ENCODE data around the gene RBM19. TPM values are rescaled to one million over a fixed set of nuclear protein-coding genes. Genes with fewer than 3 reads are reported as not detected.
"Not testable (repeated sequence)": the region's sequence is repeated elsewhere in the genome, so short reads cannot be mapped to it uniquely, and the experiment has no call there.

The RBM19 gene
- total RNA-seq, 1 experiment from 2014 or later = 29.2 TPM

DNA sequence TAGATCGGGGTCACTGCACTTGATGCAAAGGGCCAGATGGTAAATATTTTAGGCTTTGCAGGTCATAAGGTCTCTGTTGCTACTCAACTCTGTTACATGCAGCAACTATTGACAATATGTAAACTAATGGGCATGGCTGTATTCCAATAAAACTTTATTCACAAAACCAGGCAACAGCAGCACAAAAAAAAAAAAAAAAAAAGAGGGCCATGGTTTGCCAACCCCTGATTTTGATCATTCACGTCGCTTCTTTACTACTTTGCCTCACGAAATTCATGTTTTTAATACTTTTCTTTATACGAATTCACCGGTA lies 152.9 kb downstream of the RBM19 start:
- BruUV-seq (replicated peaks) = no TSS peak
- Mint-ChIP-seq H3K27ac (ENCODE audit: low read depth, unreplicated experiment) (no peak overlapping the region), H3K9me3 (ENCODE audit: unreplicated experiment) (no peaks in the 10 kb centered on the region), H3K36me3 (ENCODE audit: insufficient read depth, unreplicated experiment) (peaks cover 6% of the 10 kb centered on the region), H3K4me1 (ENCODE audit: insufficient read depth, unreplicated experiment) (no peaks in the 10 kb centered on the region), H3K4me3 (ENCODE audit: unreplicated experiment) (no peak overlapping the region), H3K27me3 (ENCODE audit: insufficient read depth, unreplicated experiment) (no peaks in the 10 kb centered on the region)
- POLR2A ChIA-PET = no interaction called here
- CTCF ChIA-PET = no interaction called here
- intact Hi-C loops (cut with micrococcal nuclease) = no loop called here
- DNase-seq (ENCODE audit: unreplicated experiment) = no peak
- TF ChIP-seq, protein P1, sequence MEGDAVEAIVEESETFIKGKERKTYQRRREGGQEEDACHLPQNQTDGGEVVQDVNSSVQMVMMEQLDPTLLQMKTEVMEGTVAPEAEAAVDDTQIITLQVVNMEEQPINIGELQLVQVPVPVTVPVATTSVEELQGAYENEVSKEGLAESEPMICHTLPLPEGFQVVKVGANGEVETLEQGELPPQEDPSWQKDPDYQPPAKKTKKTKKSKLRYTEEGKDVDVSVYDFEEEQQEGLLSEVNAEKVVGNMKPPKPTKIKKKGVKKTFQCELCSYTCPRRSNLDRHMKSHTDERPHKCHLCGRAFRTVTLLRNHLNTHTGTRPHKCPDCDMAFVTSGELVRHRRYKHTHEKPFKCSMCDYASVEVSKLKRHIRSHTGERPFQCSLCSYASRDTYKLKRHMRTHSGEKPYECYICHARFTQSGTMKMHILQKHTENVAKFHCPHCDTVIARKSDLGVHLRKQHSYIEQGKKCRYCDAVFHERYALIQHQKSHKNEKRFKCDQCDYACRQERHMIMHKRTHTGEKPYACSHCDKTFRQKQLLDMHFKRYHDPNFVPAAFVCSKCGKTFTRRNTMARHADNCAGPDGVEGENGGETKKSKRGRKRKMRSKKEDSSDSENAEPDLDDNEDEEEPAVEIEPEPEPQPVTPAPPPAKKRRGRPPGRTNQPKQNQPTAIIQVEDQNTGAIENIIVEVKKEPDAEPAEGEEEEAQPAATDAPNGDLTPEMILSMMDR (IDR thresholded peaks at IDR 0.05; ENCODE audit: unreplicated experiment) = no peak

DNA sequence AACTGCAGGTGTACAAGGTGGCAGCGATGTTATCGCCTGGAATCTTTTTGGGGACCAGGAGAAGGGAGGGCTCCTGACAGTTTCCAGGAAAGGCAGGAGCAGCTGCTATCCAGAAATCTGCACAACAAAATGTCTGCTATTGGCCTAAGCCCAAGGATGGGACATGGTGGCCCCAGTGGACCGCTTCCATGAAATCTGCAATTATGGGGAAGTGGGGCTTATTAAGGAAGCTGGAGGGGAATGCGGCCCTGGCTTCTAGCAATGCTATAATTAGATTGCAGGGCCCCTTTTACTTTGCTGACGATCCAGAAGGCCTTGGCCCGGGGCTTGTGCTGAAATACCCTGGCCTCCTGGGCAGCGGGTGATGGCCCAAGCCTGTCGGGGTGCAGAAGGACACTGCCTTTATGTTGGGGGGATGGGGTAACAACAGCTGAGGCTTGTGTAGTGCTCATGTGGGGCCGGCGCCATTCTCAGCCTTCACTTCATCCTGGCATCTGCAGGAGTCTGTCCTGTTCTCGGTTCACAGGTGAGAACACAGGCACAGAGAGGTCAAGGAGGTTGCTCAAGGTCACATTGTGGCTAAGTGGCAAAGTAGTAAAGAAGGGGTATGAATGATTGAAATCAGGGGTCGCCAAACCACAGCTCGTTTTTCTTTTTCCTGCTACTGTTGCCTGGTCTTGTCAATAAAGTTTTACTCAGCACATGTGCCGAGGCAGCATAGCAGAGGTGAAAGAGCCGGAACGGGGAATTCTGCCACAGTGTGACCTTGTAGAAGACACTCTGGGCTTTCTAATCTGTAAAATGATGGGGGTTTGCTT lies 153.5 kb downstream of the RBM19 start:
- POLR2A ChIA-PET = no interaction called here
- no TSS peak for BruUV-seq (replicated peaks)
- TF ChIP-seq, protein P1 (IDR thresholded peaks at IDR 0.05; ENCODE audit: unreplicated experiment) = no peak
- Mint-ChIP-seq H3K36me3 (ENCODE audit: insufficient read depth, unreplicated experiment) (peaks cover 6% of the 10 kb centered on the region), H3K4me1 (ENCODE audit: insufficient read depth, unreplicated experiment) (no peaks in the 10 kb centered on the region), H3K27ac (ENCODE audit: low read depth, unreplicated experiment) (no peak overlapping the region), H3K9me3 (ENCODE audit: unreplicated experiment) (no peaks in the 10 kb centered on the region), H3K27me3 (ENCODE audit: insufficient read depth, unreplicated experiment) (no peaks in the 10 kb centered on the region), H3K4me3 (ENCODE audit: unreplicated experiment) (no peak overlapping the region)
- DNase-seq (ENCODE audit: unreplicated experiment) = no peak
- intact Hi-C loops (cut with micrococcal nuclease) = no loop called here
- CTCF ChIA-PET = no interaction called here

DNA sequence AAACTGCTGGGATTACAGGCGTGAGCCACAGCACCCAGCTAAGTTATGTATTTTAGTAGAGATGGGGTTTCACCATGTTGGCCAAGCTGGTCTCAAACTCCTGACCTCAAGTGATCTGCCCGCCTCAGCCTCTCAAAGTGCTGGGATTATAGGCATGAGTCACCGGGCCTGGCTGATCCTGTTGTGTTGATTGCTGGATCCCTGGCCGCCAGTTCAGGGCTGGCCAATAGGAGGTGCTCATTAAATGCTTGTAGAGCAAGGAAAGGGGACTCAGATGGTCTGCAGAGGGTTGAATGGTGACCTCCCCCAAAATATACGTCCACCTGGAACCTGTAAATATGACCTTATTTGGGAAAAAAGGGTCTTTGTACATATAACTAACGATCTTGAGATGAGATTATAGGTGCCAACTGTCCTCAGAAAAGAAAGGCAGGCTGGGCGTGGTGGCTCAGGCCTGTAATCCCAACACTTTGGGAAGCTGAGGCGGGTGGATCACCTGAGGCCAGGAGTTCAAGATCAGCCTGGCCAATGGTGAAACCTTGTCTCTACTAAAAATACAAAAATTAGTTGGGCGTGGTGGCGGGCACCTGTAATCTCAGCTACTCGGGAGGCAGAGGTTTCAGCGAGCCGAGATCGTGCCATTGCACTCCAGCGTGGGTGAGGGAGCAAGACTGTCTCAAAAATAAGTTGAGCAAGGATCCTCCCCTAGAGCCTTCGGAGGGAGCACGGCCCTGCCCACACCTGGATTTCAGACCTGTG lies 156.5 kb downstream of the RBM19 start:
- DNase-seq (ENCODE audit: unreplicated experiment); H3K4me3 Mint-ChIP-seq (ENCODE audit: unreplicated experiment); H3K4me1 Mint-ChIP-seq (ENCODE audit: insufficient read depth, unreplicated experiment); intact Hi-C loops (cut with micrococcal nuclease); H3K36me3 Mint-ChIP-seq (ENCODE audit: insufficient read depth, unreplicated experiment); H3K27me3 Mint-ChIP-seq (ENCODE audit: insufficient read depth, unreplicated experiment); CTCF ChIA-PET; H3K9me3 Mint-ChIP-seq (ENCODE audit: unreplicated experiment); BruUV-seq (replicated peaks); H3K27ac Mint-ChIP-seq (ENCODE audit: low read depth, unreplicated experiment): not testable (repeated sequence)
- POLR2A ChIA-PET = interaction anchor here (0.6 kb wide), 1 partner anchor 52 kb away, joined by 3 read pairs; no protein-coding TSS in a partner anchor

DNA sequence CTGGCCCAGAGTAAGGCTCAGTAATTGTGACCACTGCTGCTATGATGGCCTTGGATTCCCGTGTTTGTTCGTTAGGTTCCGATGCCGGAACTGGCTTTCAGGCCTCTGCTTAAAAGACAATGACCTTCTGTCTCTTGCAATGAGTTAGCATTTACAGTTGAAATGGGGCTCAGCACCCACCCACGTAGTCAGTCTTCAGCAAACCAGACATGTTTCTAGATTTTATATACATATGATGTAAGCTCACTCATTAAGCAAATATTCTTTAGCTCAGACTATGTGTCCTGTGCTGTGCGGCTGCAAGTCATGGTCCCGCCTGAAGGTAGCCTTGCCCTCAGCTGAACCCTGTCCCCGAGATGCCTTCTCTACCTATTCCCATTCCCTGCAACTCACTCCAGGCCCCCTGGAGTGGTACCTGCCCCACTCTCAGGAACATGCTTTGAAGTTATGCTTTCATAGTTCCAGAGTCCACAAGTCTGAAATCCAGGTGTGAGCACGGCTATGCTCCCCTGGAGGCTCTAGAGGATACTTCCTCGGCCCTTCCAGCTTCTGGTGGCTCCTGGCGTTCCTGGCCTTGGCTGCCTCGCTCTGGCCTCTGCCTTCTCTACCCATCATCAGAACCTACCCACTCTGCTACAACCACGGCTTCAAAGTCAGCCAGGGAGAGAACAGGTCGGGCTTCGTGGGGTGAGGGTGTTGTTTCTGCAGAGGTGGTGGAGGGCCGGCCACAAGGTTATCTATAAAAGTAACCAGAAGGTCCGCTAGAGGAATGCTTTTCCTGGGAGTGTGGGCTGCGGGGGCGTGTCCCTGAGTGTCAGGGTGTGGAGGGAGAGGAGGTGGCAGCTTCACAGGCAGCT lies 157.8 kb downstream of the RBM19 start:
- H3K36me3 Mint-ChIP-seq (ENCODE audit: insufficient read depth, unreplicated experiment) = peaks cover 6% of the 10 kb centered on the region
- H3K4me1 Mint-ChIP-seq (ENCODE audit: insufficient read depth, unreplicated experiment) = no peaks in the 10 kb centered on the region
- no peaks in the 10 kb centered on the region for H3K9me3 Mint-ChIP-seq (ENCODE audit: unreplicated experiment)
- no TSS peak for BruUV-seq (replicated peaks)
- DNase-seq (ENCODE audit: unreplicated experiment) = no peak
- intact Hi-C loops (cut with micrococcal nuclease) = no loop called here
- no peak overlapping the region for H3K4me3 Mint-ChIP-seq (ENCODE audit: unreplicated experiment)
- no peak overlapping the region for H3K27ac Mint-ChIP-seq (ENCODE audit: low read depth, unreplicated experiment)
- TF ChIP-seq, protein P1 (IDR thresholded peaks at IDR 0.05; ENCODE audit: unreplicated experiment) = no peak
- H3K27me3 Mint-ChIP-seq (ENCODE audit: insufficient read depth, unreplicated experiment) = no peaks in the 10 kb centered on the region
- ChIA-PET POLR2A (interaction anchor here (0.6 kb wide), 1 partner anchor 54 kb away, joined by 3 read pairs; no protein-coding TSS in a partner anchor), CTCF (interaction anchor here (1.3 kb wide), 1 partner anchor 12 kb away, joined by 5 read pairs; no protein-coding TSS in a partner anchor)
